K562 (cell line): Measurements from ENCODE around the gene RHOXF1. TPM values are rescaled to one million over a fixed set of nuclear protein-coding genes. Genes with fewer than 3 reads are reported as not detected.
A peak's percentile ranks its signal among the peaks of the same experiment; 100 is the strongest.
"Not testable (repeated sequence)": the region's sequence is repeated elsewhere in the genome, so short reads cannot be mapped to it uniquely, and the experiment has no call there.

Experiments used
- ATAC-seq: fragments of 200-7000 bp; cut with Tn5 transposase; 3 replicates; pipeline ENCODE4 v1.9.1; 2020; ENCODE audit warnings: moderate library complexity
- BruUV-seq: library from RNA; stranded (reverse); fragments of 400-500 nt; replicated peaks from 2 replicates; lab custom pipeline; 2021; lab: Mats Ljungman, UMichigan
- CTCF ChIA-PET: fragments of 300-600 bp; formaldehyde crosslinking; extraction: SDS; loops from one replicate; lab custom pipeline; 2021; ENCODE audit warnings: low intra/inter-chr PET ratio; lab: Yijun Ruan, JAX
- POLR2A ChIA-PET: fragments of 300-600, 350-650 bp; sonication (Branson Sonifier 250); formaldehyde crosslinking; extraction: SDS; loops from one replicate; lab custom pipeline; 2021; ENCODE audit warnings: antibody characterized with exemption, inconsistent platforms; lab: Yijun Ruan, JAX
- DNase-seq, 4 experiments: peaks; one replicate each; pipeline versions ENCODE4 v3.0.0 to v3.0.0-alpha.2; 2011 to 2018; ENCODE audit warnings: low spot score in 3 of 4, mixed read lengths in 3 of 4; ENCODE audit errors: extremely low read depth in 1 of 4
- FAIRE-seq: peaks from 2 replicates; lab custom pipeline; 2011; peaks lifted over from hg19 to GRCh38; lab: Jason Lieb, UNC
- H2AFZ ChIP-seq: 2 replicates; pipeline ENCODE4 v1.6.0; 2011; ENCODE audit warnings: low read depth, low read length, control low read depth, inconsistent platforms
- H3K27ac ChIP-seq: fragments of 200-600 bp; 3 replicates; pipeline ENCODE4 v1.8.0; 2011; ENCODE audit warnings: low read depth, mild to moderate bottlenecking, control low read depth, inconsistent platforms, low read length, moderate library complexity, mixed read lengths; ENCODE audit errors: extremely low read depth
- H3K27me3 ChIP-seq, 2 experiments: fragments of 300-600 bp in 1 of 2; 2 replicates in 1 of 2; 3 replicates in 1 of 2; pipeline versions ENCODE4 v1.6.0 to v1.8.0; 2011; ENCODE audit warnings: inconsistent platforms in 2 of 2, low read length in 2 of 2, mild to moderate bottlenecking in 1 of 2, mixed read lengths in 1 of 2, moderate library complexity in 1 of 2; ENCODE audit not compliant: control insufficient read depth in 2 of 2, insufficient read depth in 2 of 2
- H3K36me3 ChIP-seq: fragments of 300-600 bp; 3 replicates; pipeline ENCODE4 v1.8.0; 2011; ENCODE audit warnings: mild to moderate bottlenecking, low read length, inconsistent platforms; ENCODE audit not compliant: control insufficient read depth, insufficient read depth
- H3K4me1 ChIP-seq, 2 experiments: fragments of 200-600 bp in 1 of 2; replicated peaks in 1 of 2; 2 replicates in 1 of 2; 3 replicates in 1 of 2; pipeline versions ENCODE4 v1.5.1 to v1.8.0; 2011; ENCODE audit warnings: inconsistent platforms in 2 of 2, low read length in 2 of 2, mild to moderate bottlenecking in 1 of 2, mixed read lengths in 1 of 2, moderate library complexity in 1 of 2; ENCODE audit not compliant: control insufficient read depth in 2 of 2, insufficient read depth in 2 of 2
- H3K4me2 ChIP-seq: 2 replicates; pipeline ENCODE4 v1.6.1; 2011; ENCODE audit warnings: low read length, control low read depth, inconsistent platforms, mixed read lengths; ENCODE audit not compliant: insufficient read depth
- H3K4me3 ChIP-seq: fragments of 200-600 bp; sonication (generic), shearing (Covaris generic); 2 replicates; pipeline ENCODE4 v1.5.1; 2016; ENCODE audit warnings: control low read depth, inconsistent platforms
- H3K79me2 ChIP-seq: fragments of 200-600 bp; 3 replicates; pipeline ENCODE4 v1.8.0; 2011; ENCODE audit warnings: low read length, inconsistent platforms; ENCODE audit not compliant: control insufficient read depth, insufficient read depth
- H3K9ac ChIP-seq, 2 experiments: 2 replicates each; pipeline versions ENCODE4 v1.6.0 to v1.6.1; 2011; ENCODE audit warnings: low read depth in 2 of 2, low read length in 2 of 2, control low read depth in 1 of 2, inconsistent platforms in 1 of 2, mild to moderate bottlenecking in 1 of 2, mixed read lengths in 1 of 2; ENCODE audit not compliant: insufficient read depth in 1 of 2
- H3K9me1 ChIP-seq: one replicate; pipeline ENCODE4 v1.6.0; 2011; ENCODE audit warnings: inconsistent platforms, mild to moderate bottlenecking, low read length, moderate library complexity; ENCODE audit not compliant: control insufficient read depth, insufficient read depth
- H3K9me3 ChIP-seq: replicated peaks from 2 replicates; pipeline ENCODE4 v1.5.1; 2011; ENCODE audit warnings: low read depth, low read length, inconsistent platforms; ENCODE audit not compliant: control insufficient read depth, insufficient read depth
- H4K20me1 ChIP-seq: replicated peaks from 2 replicates; pipeline ENCODE4 v1.6.1; 2011; ENCODE audit warnings: low read length, inconsistent platforms, mixed read lengths; ENCODE audit not compliant: control insufficient read depth, insufficient read depth
- ARID1B ChIP-seq: fragments of 450-650 bp; IDR thresholded peaks from 2 replicates; pipeline ENCODE4 v1.6.1; 2016; ENCODE audit warnings: antibody characterized with exemption, mild to moderate bottlenecking, inconsistent platforms
- CBFA2T3 ChIP-seq: fragments of 450-650 bp; IDR thresholded peaks from 2 replicates; pipeline ENCODE4 v1.6.1; 2017
- FOXM1 ChIP-seq, 2 experiments: fragments of 450-650 bp in 1 of 2; sonication (generic) in 1 of 2; formaldehyde crosslinking in 1 of 2; IDR thresholded peaks; 2 replicates each; pipeline versions ENCODE4 v1.6.1 to v1.9.0; 2017 to 2022; ENCODE audit warnings: low read depth in 2 of 2, mild to moderate bottlenecking in 2 of 2, missing genetic modification reagents in 1 of 2, moderate library complexity in 1 of 2
- HMBOX1 ChIP-seq: sonication (generic); IDR thresholded peaks from 2 replicates; pipeline ENCODE4 v1.6.1; 2016
- MYBL2 ChIP-seq, 2 experiments: fragments of 450-650 bp in 1 of 2; sonication (generic) in 1 of 2; formaldehyde crosslinking in 1 of 2; IDR thresholded peaks; 2 replicates each; pipeline versions ENCODE4 v1.6.1 to v1.8.1; 2017 to 2022; ENCODE audit warnings: borderline replicate concordance in 1 of 2, inconsistent platforms in 1 of 2, low read depth in 1 of 2, mild to moderate bottlenecking in 1 of 2, missing genetic modification reagents in 1 of 2, moderate library complexity in 1 of 2
- NCOR1 ChIP-seq: fragments of 450-650 bp; IDR thresholded peaks from 2 replicates; pipeline ENCODE4 v1.6.1; 2016; ENCODE audit warnings: mild to moderate bottlenecking, moderate library complexity
- TAL1 ChIP-seq: fragments of 450-650 bp; IDR thresholded peaks from 2 replicates; pipeline ENCODE4 v1.6.1; 2016; ENCODE audit warnings: mild to moderate bottlenecking
- TCF3 ChIP-seq: sonication (generic); formaldehyde crosslinking; IDR thresholded peaks from 2 replicates; pipeline ENCODE4 v1.4.0; 2020; ENCODE audit warnings: mild to moderate bottlenecking, missing genetic modification reagents
- WGBS: fragments of 100-300 bp; shearing (Covaris generic); methylation state at CpG from one replicate; pipeline ENCODE4 v1.1.6; 2016; ENCODE audit warnings: low coverage, mixed read lengths; ENCODE audit not compliant: insufficient coverage; ENCODE audit errors: missing lambda C conversion rate; 5-methylcytosine and 5-hydroxymethylcytosine counted together
- in situ Hi-C: fragments of 300-500 bp; cut with MboI; formaldehyde crosslinking; loops from 4 replicates; pipeline ENCODE4 v1.15.0; 2018; ENCODE audit warnings: inconsistent platforms, mixed read lengths
- intact Hi-C: fragments of 100-400 bp; cut with micrococcal nuclease; formaldehyde crosslinking; loops from 2 replicates; pipeline ENCODE4 v1.14.2; 2022
- polyA plus RNA-seq, 8 experiments: library from polyadenylated mRNA; depleted of rRNA in 4 of 8; stranded (reverse) in 5 of 8; unstranded in 3 of 8; fragments of >200 nt; fragmentation: Nextera tagmentation in 2 of 8; fragmentation: Illumina TruSeq in 1 of 8; extraction: Ambion mirVana in 2 of 8; extraction: Trizol in 1 of 8; gene quantifications; 2 replicates each; pipeline versions ENCODE4 v1.2.1 to v1.2.3, GENCODE V29; 2011 to 2014; ENCODE audit warnings: inconsistent platforms in 1 of 8, missing spikeins in 1 of 8
- total RNA-seq, 7 experiments: library from RNA; depleted of rRNA in 6 of 7; stranded (reverse); fragments of >200 nt in 6 of 7; fragmentation: Illumina TruSeq in 2 of 7; extraction: Trizol in 2 of 7; gene quantifications; 2 replicates each; pipeline versions ENCODE4 v1.2.1 to v1.2.3, GENCODE V29; 2011 to 2021; ENCODE audit warnings: low replicate concordance in 1 of 7

The RHOXF1 gene
- total and polyA plus RNA-seq, 9 of the 15 experiments (the other 6 are each of a cell fraction or from before 2014, with no cell fraction given) = 0.17 TPM; not detected in 8

GRCh38 chrX:120146323-120146722 lies 30.6 kb upstream of the RHOXF1 start:
- H4K20me1 ChIP-seq; FAIRE-seq; H3K36me3 ChIP-seq; H3K27me3 ChIP-seq; ATAC-seq; DNase-seq; H3K79me2 ChIP-seq; H3K9me1 ChIP-seq; BruUV-seq; H3K9me3 ChIP-seq; H3K4me3 ChIP-seq; CTCF ChIA-PET; TF ChIP-seq FOXM1 (CRISPR knock-in tag; IDR thresholded peaks at IDR 0.05; ENCODE audit: low read depth); MYBL2 (CRISPR knock-in tag; IDR thresholded peaks at IDR 0.05; ENCODE audit: borderline replicate concordance): not testable (repeated sequence)
- peak overlapping the region; percentile 74 for H2AFZ ChIP-seq
- peak overlapping the region in 1 of 2 experiments; percentile 38; a peak in 1 of 4 replicates for H3K9ac ChIP-seq
- WGBS = 7% methylated on average over 1 of the region's 1 CpG
- H3K27ac ChIP-seq = peak overlapping the region; percentile 60; the same call in 2 of the 3 replicates
- TF ChIP-seq HMBOX1 (peak; percentile 28; the same call in 1 of the 2 replicates), TAL1 (peak; percentile 29; the same call in 1 of the 2 replicates), CBFA2T3 (peak; percentile 37; the same call in 1 of the 2 replicates), FOXM1 (IDR thresholded peaks at IDR 0.05; ENCODE audit: low read depth) (peak; percentile 52; the same call in 1 of the 2 replicates), NCOR1 (0 out of 2 replicates have a peak, but pooled peaks have one; percentile 19), TCF3 (CRISPR knock-in tag) (peak; percentile 34; the same call in 1 of the 2 replicates), MYBL2 (IDR thresholded peaks at IDR 0.05; ENCODE audit: low read depth) (peak; percentile 31; the same call in 1 of the 2 replicates), ARID1B (peak; percentile 53; the same call in 1 of the 2 replicates)
- intact Hi-C loops = loop anchor here (10.0 kb wide), 1 partner anchor 52 kb away; no protein-coding TSS in a partner anchor
- POLR2A ChIA-PET = interaction anchor here (0.8 kb wide), 1 partner anchor 11 kb away, joined by 3 read pairs; no protein-coding TSS in a partner anchor
- in situ Hi-C loops = loop anchor here (5.0 kb wide), 1 partner anchor 59 kb away; no protein-coding TSS in a partner anchor
- H3K4me1 ChIP-seq = peaks cover 8 to 15% of the 10 kb centered on the region in 2 experiments; a peak in 4 of 5 replicates
- H3K4me2 ChIP-seq = peak overlapping the region; percentile 58; the same call in 1 of the 2 replicates
